ENCODE measurements around the gene CUL3.

Gene CUL3

DNA sequence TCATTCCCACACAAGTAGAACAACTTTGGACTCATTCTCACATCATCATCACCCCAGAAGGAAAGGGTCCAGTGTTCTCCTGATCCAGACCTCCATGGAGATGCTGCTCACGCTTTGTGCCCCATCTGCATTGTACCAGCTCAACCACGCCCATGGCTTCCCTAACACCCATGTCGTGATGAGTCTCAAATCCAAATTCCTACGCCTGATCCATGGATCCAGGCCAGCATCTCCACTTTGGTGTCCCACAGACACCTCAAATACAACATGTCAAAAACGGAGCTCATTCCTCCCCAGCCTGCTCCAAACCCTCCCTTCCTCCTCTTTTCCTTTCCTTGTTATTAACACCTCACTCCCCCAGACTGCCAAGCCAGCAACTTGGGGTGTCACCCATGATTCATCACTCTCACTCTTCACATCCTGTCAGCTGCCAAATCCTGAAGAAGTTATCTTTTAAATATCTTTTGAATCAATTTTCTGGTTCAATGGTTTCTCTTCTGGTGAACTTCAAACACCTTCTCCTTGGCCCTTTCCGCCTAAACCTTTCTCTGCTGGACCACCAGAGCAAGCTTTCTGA, 153.1 kb downstream of the CUL3 start:
- DNase-seq (ENCODE audit: low read depth in 2 of 2, low spot score in 1 of 2), result no peak

- DNase-seq (ENCODE audit: low read depth in 2 of 2, low spot score in 1 of 2), result no peak
Measured at GRCh38 chr2:224429441-224429810, 155.7 kb downstream of the CUL3 start.

DNA sequence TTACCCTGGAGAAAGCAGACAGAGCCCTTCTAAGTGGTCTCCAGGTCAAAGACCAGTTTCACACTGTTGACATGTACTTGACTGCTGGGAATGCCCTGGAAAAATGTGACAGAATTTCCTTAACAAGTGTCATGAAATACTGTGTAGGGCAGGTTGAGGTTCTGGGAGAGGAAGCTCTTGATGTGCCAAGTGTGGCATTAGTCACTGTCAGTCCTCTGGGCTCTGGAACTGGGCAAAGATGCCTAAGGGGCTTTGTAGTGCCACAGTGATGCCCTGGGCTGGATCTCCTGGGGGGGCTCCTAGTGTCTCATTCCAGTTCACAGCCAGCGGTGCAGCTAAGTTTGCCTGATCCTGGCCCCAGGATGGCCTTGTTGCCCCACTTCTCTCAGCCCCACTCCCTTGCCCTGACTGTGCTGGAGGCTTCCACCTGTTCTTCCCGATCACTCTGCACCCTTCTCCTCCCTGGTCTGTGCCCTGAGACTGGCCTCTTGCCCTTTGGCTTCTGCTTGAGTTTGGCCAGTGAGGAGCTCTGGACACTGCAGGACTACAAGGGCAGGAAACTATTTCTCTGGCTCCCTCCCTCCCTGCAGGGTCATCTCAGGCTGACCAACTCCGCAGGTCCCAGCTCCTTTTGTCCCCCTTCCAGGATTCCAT, 156.2 kb downstream of the CUL3 start:
- no peak for DNase-seq (ENCODE audit: low read depth in 2 of 2, low spot score in 1 of 2)

DNA sequence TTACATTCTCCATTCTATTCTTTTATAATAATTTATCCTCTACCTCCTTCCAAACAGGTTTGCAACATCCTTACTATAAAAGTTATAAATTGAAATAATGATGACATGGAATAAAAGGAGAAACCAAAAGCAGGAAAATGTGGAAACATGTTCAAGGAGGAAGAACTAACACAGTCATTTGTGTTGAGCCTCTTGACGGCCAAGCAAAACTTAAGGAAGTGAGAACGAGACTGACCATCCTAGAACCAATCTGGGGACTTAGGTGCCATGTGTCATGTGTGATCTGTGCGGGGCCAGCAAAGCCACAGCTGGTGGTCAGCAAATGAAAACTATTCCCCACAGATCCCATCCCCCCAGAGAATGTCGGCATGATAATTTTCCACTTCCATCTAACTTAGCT, 157.7 kb downstream of the CUL3 start:
- DNase-seq (ENCODE audit: low read depth in 2 of 2, low spot score in 1 of 2), result no peak

- no peak for DNase-seq (ENCODE audit: low read depth in 2 of 2, low spot score in 1 of 2)
Measured at GRCh38 chr2:224426656-224427055, 158.5 kb downstream of the CUL3 start.

DNA sequence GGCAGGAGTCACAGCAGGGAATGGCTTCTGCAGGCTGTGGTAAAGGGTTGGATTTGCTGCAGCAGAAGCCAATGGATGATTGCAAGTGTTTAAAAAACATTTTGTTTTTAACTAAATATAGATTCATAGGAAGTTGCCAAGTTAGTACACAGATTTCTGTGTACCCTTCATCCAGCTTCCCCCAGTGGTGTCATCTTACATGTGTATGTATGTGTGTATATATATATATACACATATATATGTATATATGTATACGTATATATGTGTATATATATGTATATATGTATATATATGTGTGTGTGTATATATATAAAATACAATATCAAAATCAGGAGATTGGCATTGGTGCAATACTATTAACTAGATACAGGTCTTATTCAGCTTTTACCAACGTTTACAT, 164.1 kb downstream of the CUL3 start:
- no peak for DNase-seq (ENCODE audit: low read depth in 2 of 2, low spot score in 1 of 2)
